GM19043 (cell line): ENCODE data around the gene ARHGAP32.

ENCODE experiments used
- ATAC-seq: cut with Tn5 transposase; IDR thresholded peaks from one replicate; pipeline ENCODE4 v1.9.1; 2021; ENCODE audit warnings: low read depth; ENCODE audit not compliant: unreplicated experiment

The ARHGAP32 gene

GRCh38 chr11:128963744-128964325, 228.3 kb downstream of the ARHGAP32 start:
- ATAC-seq: no peak

GRCh38 chr11:128962896-128963295, 229.2 kb downstream of the ARHGAP32 start:
- ATAC-seq: no peak

- ATAC-seq: no peak
These were observed 230.5 kb downstream of the ARHGAP32 start for GRCh38 chr11:128961645-128962044.

- no peak for ATAC-seq
These were observed 235.0 kb downstream of the ARHGAP32 start for GRCh38 chr11:128957202-128957482.

- peak; percentile 70 for ATAC-seq
These were observed 235.5 kb downstream of the ARHGAP32 start for GRCh38 chr11:128956401-128957201.

- ATAC-seq: no peak
These were observed 236.5 kb downstream of the ARHGAP32 start for GRCh38 chr11:128955636-128956035.

GRCh38 chr11:128953151-128953550, 239.0 kb downstream of the ARHGAP32 start:
- ATAC-seq: no peak

- ATAC-seq: no peak
These were observed 242.2 kb downstream of the ARHGAP32 start for GRCh38 chr11:128949791-128950454.

- ATAC-seq: no peak
These were observed 243.5 kb downstream of the ARHGAP32 start for GRCh38 chr11:128948583-128948982.

GRCh38 chr11:128947773-128948172, 244.4 kb downstream of the ARHGAP32 start:
- no peak for ATAC-seq

- no peak for ATAC-seq
These were observed 245.5 kb downstream of the ARHGAP32 start for GRCh38 chr11:128946648-128947047.

GRCh38 chr11:128943428-128943976, 248.6 kb downstream of the ARHGAP32 start:
- no peak for ATAC-seq

- no peak for ATAC-seq
These were observed 249.2 kb downstream of the ARHGAP32 start, which contains the start of gene TP53AIP1 for GRCh38 chr11:128942817-128943427. Gene TP53AIP1, minus strand, starts transcription at chr11:128942871. Its CDS starts 5,053 bp downstream, at chr11:128937818.

- ATAC-seq: no peak
These were observed 249.9 kb downstream of the ARHGAP32 start for GRCh38 chr11:128942272-128942612.

GRCh38 chr11:128941573-128942271, 250.4 kb downstream of the ARHGAP32 start:
- ATAC-seq: no peak

GRCh38 chr11:128941110-128941509, 251.0 kb downstream of the ARHGAP32 start:
- no peak for ATAC-seq

GRCh38 chr11:128940603-128941002, 251.5 kb downstream of the ARHGAP32 start:
- no peak for ATAC-seq

- ATAC-seq: no peak
These were observed 252.0 kb downstream of the ARHGAP32 start for GRCh38 chr11:128940156-128940555.

- ATAC-seq: no peak
These were observed 252.5 kb downstream of the ARHGAP32 start for GRCh38 chr11:128939591-128939990.

GRCh38 chr11:128938156-128938885, 253.8 kb downstream of the ARHGAP32 start:
- no peak for ATAC-seq
